ENCODE results near the gene DAGLB. TPM values are rescaled to one million over a fixed set of nuclear protein-coding genes. Genes with fewer than 3 reads are reported as not detected.

Gene DAGLB
- total and polyA plus RNA-seq, 10 of the 15 experiments (the other 5 are each of a cell fraction or from before 2014, with no cell fraction given): 1.2 to 13.3 (median 10.1) TPM

DNA sequence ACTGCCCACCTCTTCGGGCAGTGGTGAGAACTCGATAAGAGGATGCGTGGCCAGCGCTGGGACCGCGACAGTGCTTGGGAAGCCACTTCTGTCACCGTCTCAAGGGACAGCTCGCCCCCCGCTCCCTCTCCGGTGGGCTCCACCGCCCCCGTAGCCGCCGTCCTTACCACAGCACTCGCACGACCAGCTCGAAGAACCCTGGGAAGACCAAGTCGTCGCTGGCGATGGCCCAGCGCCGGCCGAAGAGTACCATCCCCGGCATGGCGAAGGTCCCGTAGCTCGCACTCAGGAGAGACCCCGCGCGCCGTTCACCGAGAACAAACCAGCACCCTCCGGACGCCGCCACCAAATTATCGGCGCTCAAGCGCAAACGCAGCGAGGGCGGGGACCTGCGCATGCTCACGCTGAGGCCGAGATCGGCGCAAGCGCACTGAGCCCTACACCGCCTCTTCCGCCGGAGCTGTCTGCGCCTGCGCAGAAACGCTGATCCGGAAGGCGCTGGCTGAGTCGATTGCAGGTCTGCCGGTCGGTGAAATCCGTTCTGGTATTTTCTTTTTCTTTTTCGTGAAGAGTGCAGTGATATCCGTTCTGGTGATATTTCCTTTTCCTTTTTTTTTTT, at the start of gene DAGLB (continued):
- TF ChIP-seq CBFB (IDR thresholded peaks at IDR 0.05; ENCODE audit: low read depth) (no peak; the same call in 1 of the 2 replicates), NFYA (IDR thresholded peaks at IDR 0.05; ENCODE audit: borderline replicate concordance, low read depth, low read length) (no peak), HDAC6 (IDR thresholded peaks at IDR 0.05; ENCODE audit: unreplicated experiment) (no peak), ZNF207 (IDR thresholded peaks at IDR 0.05; ENCODE audit: borderline replicate concordance) (no peak), TBL1XR1 (IDR thresholded peaks at IDR 0.05; ENCODE audit: low read depth, low read length) (no peak), EGR1 (IDR thresholded peaks at IDR 0.05; ENCODE audit: borderline replicate concordance in 1 of 2, low read depth in 2 of 2, low read length in 2 of 2) (peak in 1 of 2 experiments; percentile 23; a peak in 1 of 3 replicates), HDAC2 (IDR thresholded peaks at IDR 0.05) (no peak), NR2F1 (conservative IDR thresholded peaks at IDR 0.05) (no peak), RAD21 (IDR thresholded peaks at IDR 0.05; ENCODE audit: insufficient read depth, low read depth, low read length) (no peak), SUZ12 (IDR thresholded peaks at IDR 0.05; ENCODE audit: unreplicated experiment) (no peak), KDM1A (IDR thresholded peaks at IDR 0.05; ENCODE audit: borderline replicate concordance) (no peak), CEBPB (IDR thresholded peaks at IDR 0.05; ENCODE audit: borderline replicate concordance in 1 of 2, low read depth in 2 of 2, low read length in 2 of 2) (no peak), EP300 (IDR thresholded peaks at IDR 0.05; ENCODE audit: borderline replicate concordance in 1 of 2, control insufficient read depth in 1 of 2, low read depth in 2 of 2, low read length in 2 of 2) (no peak), ETV6 (conservative IDR thresholded peaks at IDR 0.05 in 1 of 2, IDR thresholded peaks at IDR 0.05 in 1 of 2; ENCODE audit: borderline replicate concordance in 1 of 2, low read depth in 1 of 2) (no peak), STAT3 (IDR thresholded peaks at IDR 0.05; ENCODE audit: low read depth, low read length) (no peak), MTA3 (IDR thresholded peaks at IDR 0.05; ENCODE audit: borderline replicate concordance, low read length) (no peak), ASH2L (IDR thresholded peaks at IDR 0.05; ENCODE audit: borderline replicate concordance, low read depth) (no peak), KAT2A (conservative IDR thresholded peaks at IDR 0.05; ENCODE audit: control insufficient read depth, low read depth, low read length) (no peak), RUNX3 (IDR thresholded peaks at IDR 0.05; ENCODE audit: low read length) (0 out of 2 replicates have a peak, but pooled peaks have one; percentile 31), NR2C1 (IDR thresholded peaks at IDR 0.05) (no peak)
- TF ChIP-seq, protein P1, sequence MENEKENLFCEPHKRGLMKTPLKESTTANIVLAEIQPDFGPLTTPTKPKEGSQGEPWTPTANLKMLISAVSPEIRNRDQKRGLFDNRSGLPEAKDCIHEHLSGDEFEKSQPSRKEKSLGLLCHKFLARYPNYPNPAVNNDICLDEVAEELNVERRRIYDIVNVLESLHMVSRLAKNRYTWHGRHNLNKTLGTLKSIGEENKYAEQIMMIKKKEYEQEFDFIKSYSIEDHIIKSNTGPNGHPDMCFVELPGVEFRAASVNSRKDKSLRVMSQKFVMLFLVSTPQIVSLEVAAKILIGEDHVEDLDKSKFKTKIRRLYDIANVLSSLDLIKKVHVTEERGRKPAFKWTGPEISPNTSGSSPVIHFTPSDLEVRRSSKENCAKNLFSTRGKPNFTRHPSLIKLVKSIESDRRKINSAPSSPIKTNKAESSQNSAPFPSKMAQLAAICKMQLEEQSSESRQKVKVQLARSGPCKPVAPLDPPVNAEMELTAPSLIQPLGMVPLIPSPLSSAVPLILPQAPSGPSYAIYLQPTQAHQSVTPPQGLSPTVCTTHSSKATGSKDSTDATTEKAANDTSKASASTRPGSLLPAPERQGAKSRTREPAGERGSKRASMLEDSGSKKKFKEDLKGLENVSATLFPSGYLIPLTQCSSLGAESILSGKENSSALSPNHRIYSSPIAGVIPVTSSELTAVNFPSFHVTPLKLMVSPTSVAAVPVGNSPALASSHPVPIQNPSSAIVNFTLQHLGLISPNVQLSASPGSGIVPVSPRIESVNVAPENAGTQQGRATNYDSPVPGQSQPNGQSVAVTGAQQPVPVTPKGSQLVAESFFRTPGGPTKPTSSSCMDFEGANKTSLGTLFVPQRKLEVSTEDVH (IDR thresholded peaks at IDR 0.05; ENCODE audit: low read depth, partially characterized antibody): no peak
- TF ChIP-seq, protein P2, sequence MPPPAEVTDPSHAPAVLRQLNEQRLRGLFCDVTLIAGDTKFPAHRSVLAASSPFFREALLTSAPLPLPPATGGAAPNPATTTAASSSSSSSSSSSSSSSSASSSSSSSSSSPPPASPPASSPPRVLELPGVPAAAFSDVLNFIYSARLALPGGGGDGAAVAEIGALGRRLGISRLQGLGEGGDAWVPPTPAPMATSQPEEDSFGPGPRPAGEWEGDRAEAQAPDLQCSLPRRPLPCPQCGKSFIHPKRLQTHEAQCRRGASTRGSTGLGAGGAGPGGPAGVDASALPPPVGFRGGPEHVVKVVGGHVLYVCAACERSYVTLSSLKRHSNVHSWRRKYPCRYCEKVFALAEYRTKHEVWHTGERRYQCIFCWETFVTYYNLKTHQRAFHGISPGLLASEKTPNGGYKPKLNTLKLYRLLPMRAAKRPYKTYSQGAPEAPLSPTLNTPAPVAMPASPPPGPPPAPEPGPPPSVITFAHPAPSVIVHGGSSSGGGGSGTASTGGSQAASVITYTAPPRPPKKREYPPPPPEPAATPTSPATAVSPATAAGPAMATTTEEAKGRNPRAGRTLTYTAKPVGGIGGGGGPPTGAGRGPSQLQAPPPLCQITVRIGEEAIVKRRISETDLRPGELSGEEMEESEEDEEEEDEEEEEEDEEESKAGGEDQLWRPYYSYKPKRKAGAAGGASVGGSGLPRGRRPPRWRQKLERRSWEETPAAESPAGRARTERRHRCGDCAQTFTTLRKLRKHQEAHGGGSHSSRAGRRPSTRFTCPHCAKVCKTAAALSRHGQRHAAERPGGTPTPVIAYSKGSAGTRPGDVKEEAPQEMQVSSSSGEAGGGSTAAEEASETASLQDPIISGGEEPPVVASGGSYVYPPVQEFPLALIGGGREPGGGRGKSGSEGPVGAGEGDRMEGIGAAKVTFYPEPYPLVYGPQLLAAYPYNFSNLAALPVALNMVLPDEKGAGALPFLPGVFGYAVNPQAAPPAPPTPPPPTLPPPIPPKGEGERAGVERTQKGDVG (CRISPR knock-in tag; IDR thresholded peaks at IDR 0.05): no peak
- TF ChIP-seq, protein P3, sequence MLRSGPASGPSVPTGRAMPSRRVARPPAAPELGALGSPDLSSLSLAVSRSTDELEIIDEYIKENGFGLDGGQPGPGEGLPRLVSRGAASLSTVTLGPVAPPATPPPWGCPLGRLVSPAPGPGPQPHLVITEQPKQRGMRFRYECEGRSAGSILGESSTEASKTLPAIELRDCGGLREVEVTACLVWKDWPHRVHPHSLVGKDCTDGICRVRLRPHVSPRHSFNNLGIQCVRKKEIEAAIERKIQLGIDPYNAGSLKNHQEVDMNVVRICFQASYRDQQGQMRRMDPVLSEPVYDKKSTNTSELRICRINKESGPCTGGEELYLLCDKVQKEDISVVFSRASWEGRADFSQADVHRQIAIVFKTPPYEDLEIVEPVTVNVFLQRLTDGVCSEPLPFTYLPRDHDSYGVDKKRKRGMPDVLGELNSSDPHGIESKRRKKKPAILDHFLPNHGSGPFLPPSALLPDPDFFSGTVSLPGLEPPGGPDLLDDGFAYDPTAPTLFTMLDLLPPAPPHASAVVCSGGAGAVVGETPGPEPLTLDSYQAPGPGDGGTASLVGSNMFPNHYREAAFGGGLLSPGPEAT (IDR thresholded peaks at IDR 0.05; ENCODE audit: low read depth): no peak; the same call in 1 of the 2 replicates
